NT2/D1 (cell line): ENCODE results near the gene SPOPL.

ENCODE experiments used
- DNase-seq: peaks from one replicate; pipeline ENCODE4 v3.0.0-alpha.2; 2011; ENCODE audit warnings: low read depth, low spot score
- H3K27me3 ChIP-seq: 2 replicates; pipeline ENCODE4 v1.6.0; 2011; ENCODE audit warnings: mild to moderate bottlenecking; ENCODE audit not compliant: insufficient read length, insufficient read depth
- H3K36me3 ChIP-seq: 2 replicates; pipeline ENCODE4 v1.6.1; 2011; ENCODE audit warnings: mild to moderate bottlenecking, low read length, mixed read lengths; ENCODE audit not compliant: insufficient read depth, insufficient read length
- H3K4me1 ChIP-seq: 2 replicates; pipeline ENCODE4 v1.5.1; 2011; ENCODE audit not compliant: insufficient read depth, insufficient read length
- H3K4me3 ChIP-seq: 2 replicates; pipeline ENCODE4 v1.5.1; 2011; ENCODE audit warnings: low read depth; ENCODE audit not compliant: insufficient read length
- H3K9ac ChIP-seq: 2 replicates; pipeline ENCODE4 v1.6.0; 2011; ENCODE audit warnings: low read depth; ENCODE audit not compliant: insufficient read length
- H3K9me3 ChIP-seq: 2 replicates; pipeline ENCODE4 v1.5.1; 2011; ENCODE audit warnings: mild to moderate bottlenecking, low read length; ENCODE audit not compliant: insufficient read depth
- SUZ12 ChIP-seq: IDR thresholded peaks from 2 replicates; pipeline ENCODE4 v1.6.1; 2011; ENCODE audit not compliant: insufficient read length, insufficient read depth; ENCODE audit errors: extremely low read depth
- YY1 ChIP-seq: IDR thresholded peaks from 2 replicates; pipeline ENCODE4 v1.6.1; 2011; ENCODE audit not compliant: insufficient read length, insufficient read depth
- ZNF274 ChIP-seq: IDR thresholded peaks from 2 replicates; pipeline ENCODE4 v1.6.1; 2011; ENCODE audit warnings: mild to moderate bottlenecking, low read depth, low read length

The SPOPL gene

DNA sequence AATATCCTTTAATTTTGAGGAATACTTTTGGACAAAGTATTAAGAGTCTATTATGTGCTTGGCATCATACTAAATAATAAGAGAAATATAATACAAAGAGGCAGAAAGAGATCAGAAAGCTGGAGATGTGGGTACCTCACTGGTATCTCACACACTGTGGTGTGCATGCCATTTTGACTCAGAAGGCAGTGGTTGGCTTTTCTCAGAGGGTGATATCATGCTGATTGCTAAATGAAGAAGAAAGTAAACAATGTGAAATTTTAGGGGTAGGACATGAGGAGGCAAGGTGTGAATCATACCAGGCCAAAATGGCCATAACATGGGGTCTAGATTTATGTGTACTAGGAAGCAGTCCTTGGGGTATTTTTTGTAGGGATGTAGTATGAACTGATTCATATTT is 16.6 kb upstream of the SPOPL start:
- no peak overlapping the region for H3K9ac ChIP-seq
- H3K9me3 ChIP-seq, result no peaks in the 10 kb centered on the region
- no peaks in the 10 kb centered on the region for H3K4me1 ChIP-seq
- TF ChIP-seq YY1, result no peak
- no peak for TF ChIP-seq SUZ12
- no peak for TF ChIP-seq ZNF274
- DNase-seq, result no peak
- no peak overlapping the region for H3K4me3 ChIP-seq
- no peaks in the 10 kb centered on the region for H3K27me3 ChIP-seq
- no peaks in the 10 kb centered on the region for H3K36me3 ChIP-seq

- no peak for TF ChIP-seq YY1
- no peak for TF ChIP-seq ZNF274
- no peak for TF ChIP-seq SUZ12
- DNase-seq, result no peak
- H3K36me3 ChIP-seq, result no peaks in the 10 kb centered on the region
- H3K9me3 ChIP-seq, result no peaks in the 10 kb centered on the region
- H3K9ac ChIP-seq, result no peak overlapping the region
- no peaks in the 10 kb centered on the region for H3K27me3 ChIP-seq
- no peak overlapping the region for H3K4me3 ChIP-seq
- no peaks in the 10 kb centered on the region for H3K4me1 ChIP-seq
These were observed 15.0 kb upstream of the SPOPL start for GRCh38 chr2:138486363-138487198.

DNA sequence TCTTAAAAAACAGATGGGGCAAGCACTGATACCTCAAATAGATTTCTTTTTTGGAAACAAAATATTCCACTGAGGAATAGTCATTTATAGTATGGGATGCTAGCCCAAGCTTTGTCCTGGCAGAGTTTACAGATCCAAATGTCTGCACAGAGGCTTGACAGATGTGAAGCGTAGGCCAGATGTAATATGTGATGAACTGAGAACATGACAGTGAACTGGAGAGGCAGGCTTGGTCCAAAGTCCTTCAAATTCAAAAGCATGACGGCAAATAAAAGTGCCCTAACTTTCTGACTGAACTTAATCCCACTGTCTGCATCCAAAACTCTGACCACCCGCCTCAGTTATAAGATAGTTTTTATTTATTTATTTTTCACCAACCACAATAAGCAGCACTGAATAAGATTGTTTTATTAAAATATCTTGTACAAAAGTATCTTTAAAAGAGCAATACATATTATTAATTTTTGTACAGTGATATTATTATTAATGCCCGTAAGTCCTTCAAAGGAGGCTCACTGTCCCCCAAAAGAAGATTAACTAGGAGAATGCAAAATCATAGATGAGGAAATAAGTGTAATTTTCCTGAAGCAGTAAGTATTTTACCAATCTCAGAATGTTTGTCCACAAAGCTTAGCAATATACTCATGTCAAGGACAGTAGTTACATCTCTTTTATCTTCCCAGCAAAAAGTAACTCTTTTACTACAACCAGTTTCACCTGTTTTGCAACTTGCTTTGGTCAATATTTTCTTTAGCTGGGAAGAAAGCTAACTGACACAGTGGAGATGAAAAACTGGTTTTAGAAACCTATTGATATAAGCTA is 10.7 kb upstream of the SPOPL start:
- DNase-seq, result no peak
- Histone ChIP-seq H3K9ac (no peak overlapping the region), H3K36me3 (peaks cover 4% of the 10 kb centered on the region), H3K9me3 (no peaks in the 10 kb centered on the region), H3K4me1 (peaks cover 6% of the 10 kb centered on the region), H3K27me3 (no peaks in the 10 kb centered on the region), H3K4me3 (no peak overlapping the region)
- no peak for TF ChIP-seq YY1
- TF ChIP-seq SUZ12, result no peak
- TF ChIP-seq ZNF274, result no peak

DNA sequence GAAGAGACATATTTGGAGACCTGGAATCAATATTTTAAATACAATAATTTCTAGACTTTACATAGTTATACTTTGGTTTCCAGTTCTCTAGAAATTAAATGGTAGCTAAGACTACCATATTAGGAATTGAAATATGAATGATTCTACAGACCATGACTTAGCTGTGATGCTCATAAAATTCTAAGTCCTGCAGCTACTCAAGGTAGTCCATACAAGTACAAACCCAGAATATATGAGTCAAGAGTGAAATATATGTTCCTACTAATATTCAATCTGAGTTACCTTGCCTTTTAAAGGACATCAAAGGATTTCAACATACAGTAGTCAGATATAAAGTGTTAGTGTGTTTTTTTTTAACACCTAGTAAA is 10.1 kb upstream of the SPOPL start:
- peaks cover 6% of the 10 kb centered on the region for H3K4me1 ChIP-seq
- no peak overlapping the region for H3K9ac ChIP-seq
- no peak for TF ChIP-seq SUZ12
- no peak for TF ChIP-seq YY1
- TF ChIP-seq ZNF274, result no peak
- H3K9me3 ChIP-seq, result no peaks in the 10 kb centered on the region
- peaks cover 10% of the 10 kb centered on the region for H3K36me3 ChIP-seq
- H3K27me3 ChIP-seq, result no peaks in the 10 kb centered on the region
- no peak overlapping the region for H3K4me3 ChIP-seq
- no peak for DNase-seq

- Histone ChIP-seq H3K27me3 (no peaks in the 10 kb centered on the region), H3K4me3 (no peak overlapping the region), H3K9ac (no peak overlapping the region), H3K4me1 (peaks cover 6% of the 10 kb centered on the region), H3K9me3 (no peaks in the 10 kb centered on the region), H3K36me3 (peaks cover 12% of the 10 kb centered on the region)
- DNase-seq, result no peak
- TF ChIP-seq ZNF274 (no peak), YY1 (no peak), SUZ12 (no peak)
These were observed 9.4 kb upstream of the SPOPL start for GRCh38 chr2:138492160-138492559.

DNA sequence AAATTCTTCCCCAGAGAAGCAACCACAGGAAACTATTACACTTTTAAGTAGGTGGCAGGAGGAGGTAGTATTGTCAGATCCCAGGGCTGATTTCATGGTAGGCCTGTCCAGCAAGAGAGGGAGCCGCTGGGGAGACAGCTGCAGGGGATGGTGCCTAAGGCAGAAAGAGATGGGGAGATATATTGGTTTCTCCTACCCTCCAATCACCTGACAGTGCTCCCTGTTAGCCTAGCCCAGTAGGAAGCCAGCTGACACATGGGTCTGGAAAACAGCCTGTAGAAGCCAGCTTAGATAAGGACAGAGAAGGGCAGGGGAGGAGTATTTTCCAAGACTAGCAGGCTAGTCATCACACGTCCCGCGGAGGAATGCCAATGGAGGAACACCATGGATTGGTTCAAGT is 8.2 kb upstream of the SPOPL start:
- Histone ChIP-seq H3K4me3 (no peak overlapping the region), H3K9me3 (no peaks in the 10 kb centered on the region), H3K27me3 (no peaks in the 10 kb centered on the region), H3K4me1 (peaks cover 6% of the 10 kb centered on the region), H3K9ac (no peak overlapping the region), H3K36me3 (peaks cover 12% of the 10 kb centered on the region)
- no peak for DNase-seq
- no peak for TF ChIP-seq SUZ12
- TF ChIP-seq ZNF274, result no peak
- no peak for TF ChIP-seq YY1
